ENCODE results near the gene FCGBP. TPM values are rescaled to one million over a fixed set of nuclear protein-coding genes. Genes with fewer than 3 reads are reported as not detected.
"Not testable (repeated sequence)": the region's sequence is repeated elsewhere in the genome, so short reads cannot be mapped to it uniquely, and the experiment has no call there.

Gene FCGBP
- total RNA-seq, 1 donor from 2014 or later = 0.54 TPM

DNA sequence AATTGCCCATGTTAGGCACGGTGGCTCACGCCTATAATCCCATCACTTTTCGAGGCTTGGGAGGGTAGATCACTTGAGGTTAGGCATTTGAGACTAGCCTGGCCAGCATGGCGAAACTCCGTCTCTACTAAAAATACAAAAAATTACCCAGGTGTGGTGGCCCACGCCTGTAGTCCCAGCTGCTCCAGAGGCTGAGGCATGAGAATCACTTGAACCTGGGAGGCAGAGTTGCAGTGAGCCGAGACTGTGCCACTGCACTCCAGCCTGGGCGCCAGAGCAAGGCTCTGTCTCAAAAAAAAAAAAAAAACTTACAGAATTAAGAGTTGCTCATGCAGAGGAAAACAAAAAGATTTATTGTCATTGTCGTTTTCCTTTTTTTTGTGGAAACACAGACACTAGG is 33.1 kb upstream of the FCGBP start:
- no peak for FAIRE-seq

DNA sequence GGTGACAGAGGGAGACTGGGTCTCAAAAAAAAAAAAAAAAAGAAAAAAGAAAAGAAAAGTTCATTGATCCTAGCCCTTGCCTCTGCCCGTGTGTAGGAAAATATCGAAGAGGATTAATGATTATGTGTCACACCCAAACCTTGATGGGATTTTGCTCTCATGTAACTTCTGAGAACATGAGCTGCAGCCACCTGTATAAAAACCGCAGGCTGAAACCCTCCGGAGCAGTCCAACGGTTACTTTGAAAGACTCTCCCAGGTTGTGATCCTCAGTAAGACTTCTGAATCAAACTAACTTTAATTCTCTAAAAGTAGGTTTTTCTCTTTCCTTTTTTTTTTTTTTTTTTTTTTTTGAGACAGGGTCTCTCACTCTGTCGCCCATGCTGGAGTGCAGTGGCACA is 32.2 kb upstream of the FCGBP start:
- peaks cover 8% of the 10 kb centered on the region for H3K4me1 Mint-ChIP-seq (ENCODE audit: low read depth, unreplicated experiment)
- no peaks in the 10 kb centered on the region for H3K27me3 Mint-ChIP-seq (ENCODE audit: low read depth, unreplicated experiment)
- no peak overlapping the region for H3K27ac Mint-ChIP-seq (ENCODE audit: unreplicated experiment)
- no peak overlapping the region for H3K4me2 ChIP-seq (ENCODE audit: low read length)
- TF ChIP-seq, protein P1, sequence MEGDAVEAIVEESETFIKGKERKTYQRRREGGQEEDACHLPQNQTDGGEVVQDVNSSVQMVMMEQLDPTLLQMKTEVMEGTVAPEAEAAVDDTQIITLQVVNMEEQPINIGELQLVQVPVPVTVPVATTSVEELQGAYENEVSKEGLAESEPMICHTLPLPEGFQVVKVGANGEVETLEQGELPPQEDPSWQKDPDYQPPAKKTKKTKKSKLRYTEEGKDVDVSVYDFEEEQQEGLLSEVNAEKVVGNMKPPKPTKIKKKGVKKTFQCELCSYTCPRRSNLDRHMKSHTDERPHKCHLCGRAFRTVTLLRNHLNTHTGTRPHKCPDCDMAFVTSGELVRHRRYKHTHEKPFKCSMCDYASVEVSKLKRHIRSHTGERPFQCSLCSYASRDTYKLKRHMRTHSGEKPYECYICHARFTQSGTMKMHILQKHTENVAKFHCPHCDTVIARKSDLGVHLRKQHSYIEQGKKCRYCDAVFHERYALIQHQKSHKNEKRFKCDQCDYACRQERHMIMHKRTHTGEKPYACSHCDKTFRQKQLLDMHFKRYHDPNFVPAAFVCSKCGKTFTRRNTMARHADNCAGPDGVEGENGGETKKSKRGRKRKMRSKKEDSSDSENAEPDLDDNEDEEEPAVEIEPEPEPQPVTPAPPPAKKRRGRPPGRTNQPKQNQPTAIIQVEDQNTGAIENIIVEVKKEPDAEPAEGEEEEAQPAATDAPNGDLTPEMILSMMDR (IDR thresholded peaks at IDR 0.05; ENCODE audit: insufficient read depth, low read depth, low read length) = no peak
- no peak for TF ChIP-seq EZH2 (IDR thresholded peaks at IDR 0.05; ENCODE audit: insufficient read depth, low read length)
- no peak overlapping the region for H2AFZ ChIP-seq (ENCODE audit: low read depth, low read length)
- no peak overlapping the region for H3K4me3 Mint-ChIP-seq (ENCODE audit: unreplicated experiment)
- FAIRE-seq (no peak), DNase-seq (ENCODE audit: low read depth) (no peak)
- no peak overlapping the region for H3K4me3 ChIP-seq (ENCODE audit: insufficient read depth, low read depth, low read length)
- no peaks in the 10 kb centered on the region for H3K36me3 ChIP-seq (ENCODE audit: insufficient read depth, low read length)
- H3K4me1 ChIP-seq (ENCODE audit: insufficient read depth, low read length) = peaks cover 5% of the 10 kb centered on the region
- no peaks in the 10 kb centered on the region for H3K27me3 ChIP-seq (ENCODE audit: insufficient read depth, low read length)
- H3K9ac ChIP-seq (ENCODE audit: low read length) = no peak overlapping the region
- no peaks in the 10 kb centered on the region for H3K9me3 ChIP-seq (ENCODE audit: insufficient read depth, low read depth, low read length)
- no peaks in the 10 kb centered on the region for H3K36me3 Mint-ChIP-seq (ENCODE audit: low read depth, unreplicated experiment)
- peaks cover 7% of the 10 kb centered on the region for H3K79me2 ChIP-seq (ENCODE audit: insufficient read depth, low read length)
- peaks cover 2% of the 10 kb centered on the region for H4K20me1 ChIP-seq (ENCODE audit: insufficient read depth, low read length)
- no peaks in the 10 kb centered on the region for H3K9me3 Mint-ChIP-seq (ENCODE audit: unreplicated experiment)
- H3K27ac ChIP-seq (ENCODE audit: low read depth, low read length) = no peak overlapping the region

More for the DNA sequence above, 33.1 kb upstream of the FCGBP start:
- Mint-ChIP-seq H3K27ac (ENCODE audit: unreplicated experiment) (no peak overlapping the region), H3K27me3 (ENCODE audit: low read depth, unreplicated experiment) (no peaks in the 10 kb centered on the region), H3K9me3 (ENCODE audit: unreplicated experiment) (no peaks in the 10 kb centered on the region), H3K36me3 (ENCODE audit: low read depth, unreplicated experiment) (peaks cover 5% of the 10 kb centered on the region), H3K4me1 (ENCODE audit: low read depth, unreplicated experiment) (peaks cover 16% of the 10 kb centered on the region), H3K4me3 (ENCODE audit: unreplicated experiment) (no peak overlapping the region)
- H3K4me2 ChIP-seq (ENCODE audit: low read length) = no peak overlapping the region
- peaks cover 11% of the 10 kb centered on the region for H3K4me1 ChIP-seq (ENCODE audit: insufficient read depth, low read length)
- no peak overlapping the region for H3K4me3 ChIP-seq (ENCODE audit: insufficient read depth, low read depth, low read length)
- H3K9ac ChIP-seq (ENCODE audit: low read length) = no peak overlapping the region
- H3K27ac ChIP-seq (ENCODE audit: low read depth, low read length) = no peak overlapping the region
- peaks cover 17% of the 10 kb centered on the region for H3K79me2 ChIP-seq (ENCODE audit: insufficient read depth, low read length)
- no peak overlapping the region for H2AFZ ChIP-seq (ENCODE audit: low read depth, low read length)
- peaks cover 10% of the 10 kb centered on the region for H4K20me1 ChIP-seq (ENCODE audit: insufficient read depth, low read length)
- TF ChIP-seq, protein P1 (IDR thresholded peaks at IDR 0.05; ENCODE audit: insufficient read depth, low read depth, low read length) = no peak
- TF ChIP-seq EZH2 (IDR thresholded peaks at IDR 0.05; ENCODE audit: insufficient read depth, low read length) = no peak
- H3K9me3 ChIP-seq (ENCODE audit: insufficient read depth, low read depth, low read length) = no peaks in the 10 kb centered on the region
- no peaks in the 10 kb centered on the region for H3K27me3 ChIP-seq (ENCODE audit: insufficient read depth, low read length)
- no peak for DNase-seq (ENCODE audit: low read depth)
- H3K36me3 ChIP-seq (ENCODE audit: insufficient read depth, low read length) = peaks cover 5% of the 10 kb centered on the region

DNA sequence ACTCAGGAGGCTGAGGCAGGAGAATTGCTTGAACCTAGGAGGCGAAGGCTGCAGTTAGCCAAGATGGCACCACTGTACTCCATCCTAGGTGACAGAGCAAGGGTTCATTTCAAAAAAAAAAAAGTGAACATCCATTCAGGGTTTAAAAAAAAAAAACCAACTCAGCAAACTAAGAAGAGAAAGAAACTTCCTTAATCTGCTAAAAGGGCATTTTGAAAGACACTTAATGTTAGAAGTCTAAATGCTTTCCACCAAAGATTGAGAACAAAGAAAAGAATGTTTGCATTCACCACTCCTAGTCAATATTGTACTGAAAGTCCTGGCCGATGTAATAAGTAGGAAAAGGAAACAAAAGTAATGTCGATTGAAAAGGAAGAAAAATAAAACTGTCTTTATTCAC is 29.5 kb upstream of the FCGBP start:
- H3K4me3 ChIP-seq (ENCODE audit: insufficient read depth, low read depth, low read length) = no peak overlapping the region
- Mint-ChIP-seq H3K27me3 (ENCODE audit: low read depth, unreplicated experiment) (no peaks in the 10 kb centered on the region), H3K36me3 (ENCODE audit: low read depth, unreplicated experiment) (no peaks in the 10 kb centered on the region), H3K4me3 (ENCODE audit: unreplicated experiment) (no peak overlapping the region), H3K9me3 (ENCODE audit: unreplicated experiment) (peaks cover 3% of the 10 kb centered on the region), H3K27ac (ENCODE audit: unreplicated experiment) (no peak overlapping the region), H3K4me1 (ENCODE audit: low read depth, unreplicated experiment) (no peaks in the 10 kb centered on the region)
- FAIRE-seq = no peak
- no peaks in the 10 kb centered on the region for H3K36me3 ChIP-seq (ENCODE audit: insufficient read depth, low read length)
- H3K4me2 ChIP-seq (ENCODE audit: low read length) = no peak overlapping the region
- no peak for TF ChIP-seq EZH2 (IDR thresholded peaks at IDR 0.05; ENCODE audit: insufficient read depth, low read length)
- TF ChIP-seq, protein P1 (IDR thresholded peaks at IDR 0.05; ENCODE audit: insufficient read depth, low read depth, low read length) = no peak
- no peaks in the 10 kb centered on the region for H4K20me1 ChIP-seq (ENCODE audit: insufficient read depth, low read length)
- H3K4me1 ChIP-seq (ENCODE audit: insufficient read depth, low read length) = no peaks in the 10 kb centered on the region
- H3K79me2 ChIP-seq (ENCODE audit: insufficient read depth, low read length) = no peaks in the 10 kb centered on the region
- no peak overlapping the region for H2AFZ ChIP-seq (ENCODE audit: low read depth, low read length)
- no peak for DNase-seq (ENCODE audit: low read depth)
- H3K27me3 ChIP-seq (ENCODE audit: insufficient read depth, low read length) = no peaks in the 10 kb centered on the region
- no peak overlapping the region for H3K9ac ChIP-seq (ENCODE audit: low read length)
- H3K27ac ChIP-seq (ENCODE audit: low read depth, low read length) = no peak overlapping the region
- H3K9me3 ChIP-seq (ENCODE audit: insufficient read depth, low read depth, low read length) = no peaks in the 10 kb centered on the region

DNA sequence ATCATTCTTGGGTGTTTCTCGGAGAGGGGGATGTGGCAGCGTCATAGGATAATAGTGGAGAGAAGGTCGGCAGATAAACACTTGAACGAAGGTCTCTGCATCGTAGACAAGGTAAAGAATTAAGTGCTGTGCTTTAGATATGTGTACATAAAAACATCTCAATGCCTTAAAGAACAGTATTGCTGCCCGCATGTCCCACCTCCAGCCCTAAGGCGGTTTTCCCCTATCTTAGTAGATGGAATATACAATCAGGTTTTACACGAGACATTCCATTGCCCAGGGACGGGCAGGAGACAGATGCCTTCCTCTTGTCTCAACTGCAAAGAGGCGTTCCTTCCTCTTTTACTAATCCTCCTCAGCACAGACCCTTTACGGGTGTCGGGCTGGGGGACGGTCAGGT is 25.0 kb upstream of the FCGBP start:
- not testable (repeated sequence) for H4K20me1 ChIP-seq (ENCODE audit: insufficient read depth, low read length); H3K27me3 ChIP-seq (ENCODE audit: insufficient read depth, low read length); H3K79me2 ChIP-seq (ENCODE audit: insufficient read depth, low read length); H3K4me3 Mint-ChIP-seq (ENCODE audit: unreplicated experiment); H3K36me3 Mint-ChIP-seq (ENCODE audit: low read depth, unreplicated experiment); H3K27ac Mint-ChIP-seq (ENCODE audit: unreplicated experiment); DNase-seq (ENCODE audit: low read depth); FAIRE-seq; H3K36me3 ChIP-seq (ENCODE audit: insufficient read depth, low read length); H3K9ac ChIP-seq (ENCODE audit: low read length); H3K9me3 Mint-ChIP-seq (ENCODE audit: unreplicated experiment); H3K4me1 Mint-ChIP-seq (ENCODE audit: low read depth, unreplicated experiment); H3K27ac ChIP-seq (ENCODE audit: low read depth, low read length); H3K4me3 ChIP-seq (ENCODE audit: insufficient read depth, low read depth, low read length); H2AFZ ChIP-seq (ENCODE audit: low read depth, low read length); H3K9me3 ChIP-seq (ENCODE audit: insufficient read depth, low read depth, low read length); H3K4me2 ChIP-seq (ENCODE audit: low read length); H3K4me1 ChIP-seq (ENCODE audit: insufficient read depth, low read length); H3K27me3 Mint-ChIP-seq (ENCODE audit: low read depth, unreplicated experiment)
